ENCODE data around the gene SPECC1L. TPM values are rescaled to one million over a fixed set of nuclear protein-coding genes. Genes with fewer than 3 reads are reported as not detected.

The SPECC1L gene
- total and polyA plus RNA-seq, 10 of the 15 experiments (the other 5 are each of a cell fraction or from before 2014, with no cell fraction given), result 1.9 to 40.6 (median 19.1) TPM

DNA sequence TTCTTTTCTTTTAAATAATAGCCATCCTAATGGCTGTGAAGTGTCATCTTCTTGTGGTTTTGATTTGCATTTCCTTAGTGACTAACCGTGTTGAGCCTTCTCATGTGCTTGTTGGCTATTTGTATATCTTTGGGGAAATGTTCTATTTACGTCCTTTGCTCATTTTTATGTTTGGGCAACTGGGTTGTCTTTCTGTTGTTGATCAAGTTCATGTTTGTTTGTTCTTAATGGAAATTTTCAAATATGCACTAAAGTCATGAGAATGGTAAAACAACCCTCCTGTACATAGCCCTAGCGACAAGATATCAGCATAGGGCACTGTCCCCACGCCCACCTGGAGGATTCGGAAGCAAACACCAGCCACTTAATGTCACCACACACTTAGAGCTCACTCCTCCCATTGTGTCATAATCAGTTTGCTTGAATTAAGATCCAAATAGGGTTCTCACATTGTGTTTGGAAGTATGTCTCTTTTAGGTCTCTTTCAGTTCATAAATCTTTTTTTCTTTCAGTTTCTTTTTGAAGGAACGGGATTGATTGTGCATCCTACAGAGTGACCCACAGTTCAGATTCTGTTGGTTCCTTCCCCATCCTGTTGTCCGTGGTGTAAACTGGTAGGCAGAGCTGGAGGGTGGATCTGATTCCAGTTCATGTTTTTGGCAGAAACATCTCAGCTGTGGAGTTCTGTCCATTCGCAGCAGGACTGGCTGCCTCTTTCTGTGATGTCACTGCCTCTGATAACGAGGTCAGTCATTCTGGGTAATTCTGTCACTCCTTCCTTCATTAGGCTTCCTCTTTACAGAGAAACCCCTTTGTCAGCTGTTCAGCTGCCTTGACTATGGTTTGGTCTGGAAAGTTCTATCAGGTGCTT, 130.3 kb downstream of the SPECC1L start (continued):
- no peak for TF ChIP-seq HSF1 (IDR thresholded peaks at IDR 0.05; ENCODE audit: low read depth, low read length)
- no peak for TF ChIP-seq BCL3 (IDR thresholded peaks at IDR 0.05; ENCODE audit: borderline replicate concordance, insufficient read depth, low read depth, low read length, poor library complexity, severe bottlenecking)
- TF ChIP-seq, protein P1, sequence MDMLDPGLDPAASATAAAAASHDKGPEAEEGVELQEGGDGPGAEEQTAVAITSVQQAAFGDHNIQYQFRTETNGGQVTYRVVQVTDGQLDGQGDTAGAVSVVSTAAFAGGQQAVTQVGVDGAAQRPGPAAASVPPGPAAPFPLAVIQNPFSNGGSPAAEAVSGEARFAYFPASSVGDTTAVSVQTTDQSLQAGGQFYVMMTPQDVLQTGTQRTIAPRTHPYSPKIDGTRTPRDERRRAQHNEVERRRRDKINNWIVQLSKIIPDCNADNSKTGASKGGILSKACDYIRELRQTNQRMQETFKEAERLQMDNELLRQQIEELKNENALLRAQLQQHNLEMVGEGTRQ (IDR thresholded peaks at IDR 0.05; ENCODE audit: borderline replicate concordance, low read depth, low read length), result no peak; the same call in 1 of the 2 replicates
- no peak for TF ChIP-seq BACH1 (IDR thresholded peaks at IDR 0.05; ENCODE audit: borderline replicate concordance)
- TF ChIP-seq FOS (IDR thresholded peaks at IDR 0.05; ENCODE audit: borderline replicate concordance, extremely low read depth, insufficient read length), result no peak
- TF ChIP-seq SUPT20H (IDR thresholded peaks at IDR 0.05; ENCODE audit: borderline replicate concordance, control insufficient read depth, low read depth, low read length), result no peak
- TF ChIP-seq LARP7 (IDR thresholded peaks at IDR 0.05), result no peak
- 0 out of 4 replicates have a peak, but pooled peaks have one; percentile 11 to 25 for TF ChIP-seq EP300 (IDR thresholded peaks at IDR 0.05; ENCODE audit: borderline replicate concordance in 1 of 2, control insufficient read depth in 1 of 2, low read depth in 2 of 2, low read length in 2 of 2)
- TF ChIP-seq, protein P2, sequence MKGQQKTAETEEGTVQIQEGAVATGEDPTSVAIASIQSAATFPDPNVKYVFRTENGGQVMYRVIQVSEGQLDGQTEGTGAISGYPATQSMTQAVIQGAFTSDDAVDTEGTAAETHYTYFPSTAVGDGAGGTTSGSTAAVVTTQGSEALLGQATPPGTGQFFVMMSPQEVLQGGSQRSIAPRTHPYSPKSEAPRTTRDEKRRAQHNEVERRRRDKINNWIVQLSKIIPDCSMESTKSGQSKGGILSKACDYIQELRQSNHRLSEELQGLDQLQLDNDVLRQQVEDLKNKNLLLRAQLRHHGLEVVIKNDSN (IDR thresholded peaks at IDR 0.05; ENCODE audit: borderline replicate concordance, extremely low read length, insufficient read depth, low read depth, low read length), result no peak
- peak; percentile 84 for TF ChIP-seq CREB1 (IDR thresholded peaks at IDR 0.05; ENCODE audit: low read depth)
- TF ChIP-seq, protein P3, sequence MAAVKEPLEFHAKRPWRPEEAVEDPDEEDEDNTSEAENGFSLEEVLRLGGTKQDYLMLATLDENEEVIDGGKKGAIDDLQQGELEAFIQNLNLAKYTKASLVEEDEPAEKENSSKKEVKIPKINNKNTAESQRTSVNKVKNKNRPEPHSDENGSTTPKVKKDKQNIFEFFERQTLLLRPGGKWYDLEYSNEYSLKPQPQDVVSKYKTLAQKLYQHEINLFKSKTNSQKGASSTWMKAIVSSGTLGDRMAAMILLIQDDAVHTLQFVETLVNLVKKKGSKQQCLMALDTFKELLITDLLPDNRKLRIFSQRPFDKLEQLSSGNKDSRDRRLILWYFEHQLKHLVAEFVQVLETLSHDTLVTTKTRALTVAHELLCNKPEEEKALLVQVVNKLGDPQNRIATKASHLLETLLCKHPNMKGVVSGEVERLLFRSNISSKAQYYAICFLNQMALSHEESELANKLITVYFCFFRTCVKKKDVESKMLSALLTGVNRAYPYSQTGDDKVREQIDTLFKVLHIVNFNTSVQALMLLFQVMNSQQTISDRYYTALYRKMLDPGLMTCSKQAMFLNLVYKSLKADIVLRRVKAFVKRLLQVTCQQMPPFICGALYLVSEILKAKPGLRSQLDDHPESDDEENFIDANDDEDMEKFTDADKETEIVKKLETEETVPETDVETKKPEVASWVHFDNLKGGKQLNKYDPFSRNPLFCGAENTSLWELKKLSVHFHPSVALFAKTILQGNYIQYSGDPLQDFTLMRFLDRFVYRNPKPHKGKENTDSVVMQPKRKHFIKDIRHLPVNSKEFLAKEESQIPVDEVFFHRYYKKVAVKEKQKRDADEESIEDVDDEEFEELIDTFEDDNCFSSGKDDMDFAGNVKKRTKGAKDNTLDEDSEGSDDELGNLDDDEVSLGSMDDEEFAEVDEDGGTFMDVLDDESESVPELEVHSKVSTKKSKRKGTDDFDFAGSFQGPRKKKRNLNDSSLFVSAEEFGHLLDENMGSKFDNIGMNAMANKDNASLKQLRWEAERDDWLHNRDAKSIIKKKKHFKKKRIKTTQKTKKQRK (IDR thresholded peaks at IDR 0.05; ENCODE audit: low read depth, low read length), result no peak
- TF ChIP-seq ZNF274 (IDR thresholded peaks at IDR 0.05; ENCODE audit: insufficient read depth, insufficient read length), result no peak
- no peak for TF ChIP-seq CBX5 (IDR thresholded peaks at IDR 0.05; ENCODE audit: low read depth)
- no peak for TF ChIP-seq ZNF622 (IDR thresholded peaks at IDR 0.05)
- no peak for TF ChIP-seq PAX8 (IDR thresholded peaks at IDR 0.05)
- TF ChIP-seq BMI1 (IDR thresholded peaks at IDR 0.05; ENCODE audit: borderline replicate concordance), result no peak
- TF ChIP-seq RELA (IDR thresholded peaks at IDR 0.05; ENCODE audit: borderline replicate concordance, partially characterized antibody), result no peak
- TF ChIP-seq SREBF1 (IDR thresholded peaks at IDR 0.05; ENCODE audit: low read length), result no peak
